Urinary bladder (tissue), 4 donors: Measurements from ENCODE around the gene DCTN5. TPM values are rescaled to one million over a fixed set of nuclear protein-coding genes. Genes with fewer than 3 reads are reported as not detected.
"Not testable (repeated sequence)": the region's sequence is repeated elsewhere in the genome, so short reads cannot be mapped to it uniquely, and the experiment has no call there.

Experiments used
- DNase-seq: peaks from one replicate; pipeline ENCODE4 v3.0.0-alpha.2; 2015; ENCODE audit errors: extremely low spot score
- H3K27ac ChIP-seq: one replicate; pipeline ENCODE4 v1.5.1; 2013; ENCODE audit warnings: low read depth, mild to moderate bottlenecking, moderate library complexity
- H3K36me3 ChIP-seq: one replicate; pipeline ENCODE4 v1.6.1; 2013; ENCODE audit warnings: mild to moderate bottlenecking, moderate library complexity; ENCODE audit not compliant: insufficient read depth
- H3K4me1 ChIP-seq: one replicate; pipeline ENCODE4 v1.6.1; 2013; ENCODE audit warnings: mild to moderate bottlenecking, moderate library complexity; ENCODE audit not compliant: insufficient read depth
- H3K4me3 ChIP-seq: one replicate; pipeline ENCODE4 v1.5.1; 2013; ENCODE audit warnings: low read depth, low read length
- WGBS: extraction: QIAGEN DNeasy Blood & Tissue Kit; methylation state at CpG from one replicate; pipeline ENCODE4 v1.1.7; 2013; 5-methylcytosine and 5-hydroxymethylcytosine counted together
- polyA plus RNA-seq: library from polyadenylated mRNA; stranded (reverse); fragments of 200-250 nt; gene quantifications from one replicate; pipeline ENCODE4 v1.2.3, GENCODE V29; 2013
- total RNA-seq: library from RNA; depleted of rRNA; stranded (reverse); fragments of >200 nt; gene quantifications from one replicate; pipeline ENCODE4 v1.2.3, GENCODE V29; 2014
- donor health status: healthy with polysubstance abuse.
- donor health status: healthy.

DCTN5 gene
- total and polyA plus RNA-seq, 2 donors: 35.2 to 36.3 TPM

GRCh38 chr16:23631874-23632273, 9.4 kb upstream of the DCTN5 start:
- H3K4me1 ChIP-seq, DNase-seq, H3K27ac ChIP-seq, H3K36me3 ChIP-seq, H3K4me3 ChIP-seq: not testable (repeated sequence)
- WGBS: over 99% methylated on average over 3 of the region's 3 CpGs

GRCh38 chr16:23634461-23635036, 6.7 kb upstream of the DCTN5 start:
- H3K4me1 ChIP-seq: no peaks in the 10 kb centered on the region
- H3K27ac ChIP-seq: no peak overlapping the region
- H3K36me3 ChIP-seq: peaks cover 3% of the 10 kb centered on the region
- H3K4me3 ChIP-seq: no peak overlapping the region
- no peak for DNase-seq
- WGBS: 96% methylated on average over 4 of the region's 4 CpGs

- Histone ChIP-seq H3K4me3 (no peak overlapping the region), H3K36me3 (peaks cover 3% of the 10 kb centered on the region), H3K4me1 (no peaks in the 10 kb centered on the region), H3K27ac (no peak overlapping the region)
- DNase-seq: no peak
Observed at GRCh38 chr16:23635958-23636357, 5.3 kb upstream of the DCTN5 start.

- peaks cover under 1% of the 10 kb centered on the region for H3K36me3 ChIP-seq
Observed at GRCh38 chr16:23640615-23640930, 693 bp upstream of the DCTN5 start.

GRCh38 chr16:23642246-23642774, 1.0 kb downstream of the DCTN5 start:
- H3K36me3 ChIP-seq: peaks cover 2% of the 10 kb centered on the region
- DNase-seq: no peak
- 72% methylated on average over 14 of the region's 14 CpGs for WGBS
- no peaks in the 10 kb centered on the region for H3K4me1 ChIP-seq
- H3K4me3 ChIP-seq: peak overlapping the region; percentile 84
- no peak overlapping the region for H3K27ac ChIP-seq

More at GRCh38 chr16:23640615-23640930, 693 bp upstream of the DCTN5 start:
- Histone ChIP-seq H3K27ac (no peak overlapping the region), H3K4me3 (peak overlapping the region; percentile 84), H3K4me1 (no peaks in the 10 kb centered on the region)
- WGBS: under 1% methylated on average over 8 of the region's 8 CpGs
- no peak for DNase-seq

- no peaks in the 10 kb centered on the region for H3K4me1 ChIP-seq
- no peak overlapping the region for H3K4me3 ChIP-seq
- DNase-seq: no peak
- H3K27ac ChIP-seq: no peak overlapping the region
- 89% methylated on average over 4 of the region's 4 CpGs for WGBS
- H3K36me3 ChIP-seq: no peaks in the 10 kb centered on the region
Observed at GRCh38 chr16:23650674-23651416, 9.6 kb downstream of the DCTN5 start.

GRCh38 chr16:23651943-23652468, 10.7 kb downstream of the DCTN5 start:
- 96% methylated on average over 4 of the region's 4 CpGs for WGBS
- Histone ChIP-seq H3K27ac (no peak overlapping the region), H3K36me3 (no peaks in the 10 kb centered on the region), H3K4me3 (no peak overlapping the region), H3K4me1 (no peaks in the 10 kb centered on the region)
- DNase-seq: no peak

GRCh38 chr16:23663918-23664317, 22.7 kb downstream of the DCTN5 start:
- H3K27ac ChIP-seq: no peak overlapping the region
- H3K36me3 ChIP-seq: peaks cover 5% of the 10 kb centered on the region
- DNase-seq: no peak
- WGBS: 96% methylated on average over 2 of the region's 2 CpGs
- H3K4me3 ChIP-seq: no peak overlapping the region
- no peaks in the 10 kb centered on the region for H3K4me1 ChIP-seq

GRCh38 chr16:23666571-23667354, 25.5 kb downstream of the DCTN5 start:
- 92% methylated on average over 7 of the region's 7 CpGs for WGBS
- no peak overlapping the region for H3K4me3 ChIP-seq
- H3K36me3 ChIP-seq: peaks cover 5% of the 10 kb centered on the region
- no peaks in the 10 kb centered on the region for H3K4me1 ChIP-seq
- DNase-seq: no peak
- H3K27ac ChIP-seq: no peak overlapping the region

- Histone ChIP-seq H3K4me1 (no peaks in the 10 kb centered on the region), H3K36me3 (peaks cover 5% of the 10 kb centered on the region), H3K4me3 (no peak overlapping the region), H3K27ac (no peak overlapping the region)
- DNase-seq: no peak
- WGBS: 96% methylated on average over 6 of the region's 6 CpGs
Observed at GRCh38 chr16:23667355-23667659, 26.0 kb downstream of the DCTN5 start.

GRCh38 chr16:23668225-23668624, 27.0 kb downstream of the DCTN5 start:
- Histone ChIP-seq H3K36me3 (peaks cover 5% of the 10 kb centered on the region), H3K27ac (no peak overlapping the region), H3K4me3 (no peak overlapping the region), H3K4me1 (no peaks in the 10 kb centered on the region)
- no peak for DNase-seq
- 55% methylated on average over 1 of the region's 1 CpG for WGBS

- Histone ChIP-seq H3K36me3 (peaks cover 5% of the 10 kb centered on the region), H3K4me3 (no peak overlapping the region), H3K4me1 (no peaks in the 10 kb centered on the region), H3K27ac (no peak overlapping the region)
- 92% methylated on average over 4 of the region's 4 CpGs for WGBS
- DNase-seq: no peak
Observed at GRCh38 chr16:23668873-23669272, 27.6 kb downstream of the DCTN5 start.

GRCh38 chr16:23670137-23670776, 29.0 kb downstream of the DCTN5 start:
- Histone ChIP-seq H3K4me1 (no peaks in the 10 kb centered on the region), H3K36me3 (peaks cover 5% of the 10 kb centered on the region), H3K27ac (no peak overlapping the region), H3K4me3 (no peak overlapping the region)
- 94% methylated on average over 4 of the region's 4 CpGs for WGBS
- no peak for DNase-seq
